GM12878 (cell line): Measurements from ENCODE around the gene FBXL7. TPM values are rescaled to one million over a fixed set of nuclear protein-coding genes. Genes with fewer than 3 reads are reported as not detected.

Source experiments
- ATAC-seq: fragments of 200-7000 bp; cut with Tn5 transposase; 3 replicates; pipeline ENCODE4 v1.9.1; 2020; ENCODE audit warnings: mild to moderate bottlenecking, moderate library complexity
- BruUV-seq: library from RNA; stranded (reverse); fragments of 400-500 nt; replicated peaks from 2 replicates; lab custom pipeline; 2021; lab: Mats Ljungman, UMichigan
- CTCF ChIA-PET: fragments of 300-600 bp; sonication (Branson Sonifier 250); formaldehyde crosslinking; extraction: SDS; loops from one replicate; lab custom pipeline; 2021; ENCODE audit warnings: inconsistent platforms; lab: Yijun Ruan, JAX
- POLR2A ChIA-PET: fragments of 350-600 bp; formaldehyde crosslinking; extraction: SDS; loops from one replicate; lab custom pipeline; 2021; ENCODE audit warnings: inconsistent platforms; lab: Charles Lee
- RAD21 ChIA-PET: fragments of 300-600 bp; sonication (Branson Sonifier 250); formaldehyde crosslinking; loops from one replicate; lab custom pipeline; 2023; ENCODE audit warnings: antibody characterized with exemption; ENCODE audit not compliant: unreplicated experiment; lab: Charles Lee
- SMC1A ChIA-PET: fragments of 300-600 bp; sonication (Branson Sonifier 250); formaldehyde crosslinking; loops from one replicate; lab custom pipeline; 2023; ENCODE audit not compliant: unreplicated experiment, uncharacterized antibody; lab: Charles Lee
- DNase-seq: peaks from one replicate; pipeline ENCODE4 v3.0.0-alpha.2; 2011; ENCODE audit warnings: low read depth, low spot score
- FAIRE-seq: peaks from 3 replicates; lab custom pipeline; 2011; peaks lifted over from hg19 to GRCh38; lab: Jason Lieb, UNC
- H2AFZ ChIP-seq: 2 replicates; pipeline ENCODE4 v1.6.0; 2011; ENCODE audit warnings: low read depth, low read length, control low read depth; ENCODE audit not compliant: control insufficient read depth
- H3K27ac ChIP-seq: 2 replicates; pipeline ENCODE4 v1.5.1; 2011; ENCODE audit warnings: control low read depth; ENCODE audit not compliant: control insufficient read depth, insufficient read depth
- H3K27me3 ChIP-seq, 2 experiments: replicated peaks in 1 of 2; 2 replicates each; pipeline versions ENCODE4 v1.6.0 to v1.6.1; 2011; ENCODE audit warnings: low read length in 1 of 2; ENCODE audit not compliant: control insufficient read depth in 2 of 2, insufficient read depth in 2 of 2
- H3K36me3 ChIP-seq, 2 experiments: 2 replicates each; pipeline ENCODE4 v1.5.1; 2011; ENCODE audit warnings: low read length in 1 of 2; ENCODE audit not compliant: control insufficient read depth in 2 of 2, insufficient read depth in 2 of 2
- H3K4me1 ChIP-seq: 2 replicates; pipeline ENCODE4 v1.6.1; 2011; ENCODE audit warnings: mild to moderate bottlenecking, low read length, moderate library complexity, mixed read lengths; ENCODE audit not compliant: control insufficient read depth, insufficient read depth
- H3K4me2 ChIP-seq: 2 replicates; pipeline ENCODE4 v1.6.0; 2011; ENCODE audit warnings: control low read depth; ENCODE audit not compliant: control insufficient read depth, insufficient read depth
- H3K4me3 ChIP-seq: fragments of 200-600 bp; sonication (generic); 2 replicates; pipeline ENCODE4 v1.5.1; 2016
- H3K79me2 ChIP-seq: 2 replicates; pipeline ENCODE4 v1.6.0; 2011; ENCODE audit warnings: low read length; ENCODE audit not compliant: control insufficient read depth, insufficient read depth
- H3K9ac ChIP-seq: 2 replicates; pipeline ENCODE4 v1.8.0; 2011; ENCODE audit warnings: low read length, control low read depth, mixed read lengths; ENCODE audit not compliant: control insufficient read depth, insufficient read depth
- H3K9me3 ChIP-seq: replicated peaks from 3 replicates; pipeline ENCODE4 v1.5.1; 2011; ENCODE audit warnings: mild to moderate bottlenecking, low read length; ENCODE audit not compliant: control insufficient read depth, insufficient read depth
- H4K20me1 ChIP-seq: 2 replicates; pipeline ENCODE4 v1.6.0; 2011; ENCODE audit not compliant: control insufficient read depth, insufficient read depth
- ATF7 ChIP-seq: fragments of 450-650 bp; IDR thresholded peaks from 2 replicates; pipeline ENCODE4 v1.6.1; 2016; ENCODE audit warnings: low read depth, mild to moderate bottlenecking
- BCL3 ChIP-seq: IDR thresholded peaks from 2 replicates; pipeline ENCODE4 v1.6.1; 2011; ENCODE audit warnings: borderline replicate concordance, low read depth, mild to moderate bottlenecking, moderate library complexity, low read length; ENCODE audit not compliant: insufficient read depth, poor library complexity, severe bottlenecking
- BHLHE40 ChIP-seq, 2 experiments: fragments of 450-650 bp in 1 of 2; IDR thresholded peaks; 2 replicates each; pipeline ENCODE4 v1.6.1; 2011 to 2017; ENCODE audit warnings: low read depth in 2 of 2, borderline replicate concordance in 1 of 2, improper control_type of control experiment in 1 of 2, low read length in 1 of 2, mild to moderate bottlenecking in 1 of 2
- CBX3 ChIP-seq: fragments of 200-600 bp; sonication (generic); IDR thresholded peaks from 2 replicates; pipeline ENCODE4 v1.6.1; 2016; ENCODE audit warnings: low read depth, borderline replicate concordance
- CREB1 ChIP-seq: IDR thresholded peaks from 2 replicates; pipeline ENCODE4 v1.6.1; 2012; ENCODE audit warnings: low read depth, mild to moderate bottlenecking, inconsistent platforms
- FOXK2 ChIP-seq: fragments of 450-650 bp; IDR thresholded peaks from 2 replicates; pipeline ENCODE4 v1.6.1; 2017; ENCODE audit warnings: mild to moderate bottlenecking, moderate library complexity
- HSF1 ChIP-seq: fragments of 150-350 bp; IDR thresholded peaks from 2 replicates; pipeline ENCODE4 v1.6.1; 2014; ENCODE audit warnings: mild to moderate bottlenecking, low read depth, low read length
- IKZF1 ChIP-seq: fragments of 450-650 bp; conservative IDR thresholded peaks from 2 replicates; pipeline ENCODE4 v1.6.1; 2017; ENCODE audit warnings: antibody characterized with exemption, mild to moderate bottlenecking
- RFX5 ChIP-seq: IDR thresholded peaks from 2 replicates; pipeline ENCODE4 v1.6.1; 2011; ENCODE audit warnings: low read depth, low read length, improper control_type of control experiment
- SMC3 ChIP-seq: IDR thresholded peaks from 2 replicates; pipeline ENCODE4 v1.6.1; 2011; ENCODE audit warnings: low read length, improper control_type of control experiment, borderline replicate concordance
- YBX1 ChIP-seq: fragments of 450-650 bp; IDR thresholded peaks from 2 replicates; pipeline ENCODE4 v1.6.1; 2016; ENCODE audit warnings: antibody characterized with exemption
- ZNF592 ChIP-seq: fragments of 450-650 bp; IDR thresholded peaks from 2 replicates; pipeline ENCODE4 v1.6.1; 2017; ENCODE audit warnings: mild to moderate bottlenecking, moderate library complexity
- WGBS: methylation state at CpG from one replicate; pipeline ENCODE4 v1.1.6; 2016; ENCODE audit warnings: low lambda C conversion rate; ENCODE audit not compliant: insufficient replicate concordance, insufficient coverage; ENCODE audit errors: missing lambda C conversion rate; 5-methylcytosine and 5-hydroxymethylcytosine counted together
- in situ Hi-C: fragments of 300-500 bp; cut with MboI; formaldehyde crosslinking; loops from 9 replicates; pipeline ENCODE4 v1.14.3; 2018; ENCODE audit warnings: mixed read lengths
- intact Hi-C: fragments of 100-400 bp; cut with micrococcal nuclease; formaldehyde crosslinking; loops from one replicate; pipeline ENCODE4 v1.14.2; 2022; ENCODE audit not compliant: unreplicated experiment
- polyA plus RNA-seq, 11 experiments: library from polyadenylated mRNA; depleted of rRNA in 4 of 11; unstranded in 6 of 11; stranded (reverse) in 5 of 11; fragments of >200 nt; fragmentation: Nextera tagmentation in 4 of 11; fragmentation: Illumina TruSeq in 1 of 11; extraction: Ambion mirVana in 4 of 11; extraction: Trizol in 1 of 11; gene quantifications; 1 replicate in 1 of 11; 2 replicates in 10 of 11; pipeline versions ENCODE4 v1.2.1 to v1.2.3, GENCODE V29; 2011 to 2016; ENCODE audit warnings: inconsistent platforms in 2 of 11, missing spikeins in 2 of 11, low read depth in 1 of 11
- total RNA-seq, 4 experiments: library from RNA; depleted of rRNA in 3 of 4; stranded (reverse); fragments of >200 nt in 3 of 4; fragmentation: Illumina TruSeq in 1 of 4; extraction: Trizol in 1 of 4; gene quantifications; 2 replicates each; pipeline versions ENCODE4 v1.2.1 to v1.2.3, GENCODE V29; 2013 to 2021

FBXL7 gene
- total and polyA plus RNA-seq, 10 of the 15 experiments (the other 5 are each of a cell fraction or from before 2014, with no cell fraction given) = 0.03 to 0.44 (median 0.16) TPM

- 5% methylated on average over 1 of the region's 1 CpG for WGBS
- SMC1A ChIA-PET = no interaction called here
- TF ChIP-seq FOXK2 (no peak), YBX1 (no peak), HSF1 (no peak), ATF7 (no peak), RFX5 (no peak), IKZF1 (no peak), CBX3 (no peak), SMC3 (no peak), BHLHE40 (IDR thresholded peaks at IDR 0.05; ENCODE audit: borderline replicate concordance in 1 of 2, low read depth in 2 of 2, low read length in 1 of 2) (no peak), BCL3 (no peak), ZNF592 (no peak), CREB1 (no peak)
- TF ChIP-seq, all 136 proteins: peak for 0
These were observed 399.5 kb downstream of the FBXL7 start for GRCh38 chr5:15899481-15899880.

More at GRCh38 chr5:15899481-15899880, 399.5 kb downstream of the FBXL7 start:
- FAIRE-seq (no peak), DNase-seq (no peak), ATAC-seq (no peak)
- H3K36me3 ChIP-seq = no peaks in the 10 kb centered on the region
- no TSS peak for BruUV-seq
- no peaks in the 10 kb centered on the region for H3K9me3 ChIP-seq
- ChIA-PET CTCF (no interaction called here), RAD21 (no interaction called here), POLR2A (no interaction called here)
- no peak overlapping the region for H2AFZ ChIP-seq
- no peaks in the 10 kb centered on the region for H3K4me1 ChIP-seq
- H4K20me1 ChIP-seq = no peaks in the 10 kb centered on the region
- H3K9ac ChIP-seq = no peak overlapping the region
- in situ Hi-C loops = no loop called here
- no peak overlapping the region for H3K27ac ChIP-seq
- H3K79me2 ChIP-seq = no peaks in the 10 kb centered on the region
- H3K4me2 ChIP-seq = no peak overlapping the region
- intact Hi-C loops = no loop called here
- H3K27me3 ChIP-seq = no peaks in the 10 kb centered on the region
- no peak overlapping the region for H3K4me3 ChIP-seq
